MG63 (cell line): ENCODE measurements around the gene CBX8. TPM values are rescaled to one million over a fixed set of nuclear protein-coding genes. Genes with fewer than 3 reads are reported as not detected.
"Not testable (repeated sequence)": the region's sequence is repeated elsewhere in the genome, so short reads cannot be mapped to it uniquely, and the experiment has no call there.

Experiments used
- DNase-seq: peaks from one replicate; pipeline ENCODE4 v3.0.0-alpha.2; 2020
- H3K27me3 ChIP-seq: fragments of 250-450 bp; sonication (Bioruptor Pico); 2 replicates; pipeline ENCODE4 v1.5.1; 2020; ENCODE audit warnings: mild to moderate bottlenecking, moderate library complexity
- H3K36me3 ChIP-seq: fragments of 250-450 bp; sonication (Bioruptor Pico); 2 replicates; pipeline ENCODE4 v1.5.1; 2020; ENCODE audit warnings: mild to moderate bottlenecking, moderate library complexity
- H3K4me3 ChIP-seq: fragments of 250-450 bp; sonication (Bioruptor Pico); 2 replicates; pipeline ENCODE4 v1.5.1; 2020; ENCODE audit warnings: mild to moderate bottlenecking, moderate library complexity
- H3K9me3 ChIP-seq: fragments of 250-450 bp; sonication (Bioruptor Pico); 2 replicates; pipeline ENCODE4 v1.5.1; 2020; ENCODE audit warnings: mild to moderate bottlenecking, moderate library complexity
- total RNA-seq: library from RNA; depleted of rRNA; stranded (reverse); fragments of >200 nt; shearing (Covaris generic); gene quantifications from 2 replicates; pipeline ENCODE4 v1.2.3, GENCODE V29; 2014; ENCODE audit warnings: low replicate concordance

CBX8 gene
- total RNA-seq, 1 experiment from 2014 or later: 15.7 TPM

- H3K36me3 ChIP-seq: peaks cover 18% of the 10 kb centered on the region
- H3K27me3 ChIP-seq: no peaks in the 10 kb centered on the region
- H3K4me3 ChIP-seq: no peak overlapping the region
- DNase-seq: no peak
- no peaks in the 10 kb centered on the region for H3K9me3 ChIP-seq
Observed at GRCh38 chr17:79781012-79781650, 15.7 kb downstream of the CBX8 start.

GRCh38 chr17:79779661-79780365 is 17.1 kb downstream of the CBX8 start:
- H3K36me3 ChIP-seq: peaks cover 16% of the 10 kb centered on the region

GRCh38 chr17:79779084-79779529 is 17.8 kb downstream of the CBX8 start:
- no peaks in the 10 kb centered on the region for H3K9me3 ChIP-seq
- DNase-seq: no peak
- H3K36me3 ChIP-seq: peaks cover 13% of the 10 kb centered on the region
- H3K27me3 ChIP-seq: no peaks in the 10 kb centered on the region
- H3K4me3 ChIP-seq: peak overlapping the region; percentile 62

More at GRCh38 chr17:79779661-79780365, 17.1 kb downstream of the CBX8 start:
- no peak for DNase-seq
- H3K4me3 ChIP-seq: no peak overlapping the region
- no peaks in the 10 kb centered on the region for H3K9me3 ChIP-seq
- no peaks in the 10 kb centered on the region for H3K27me3 ChIP-seq

- no peaks in the 10 kb centered on the region for H3K9me3 ChIP-seq
- DNase-seq: no peak
- no peaks in the 10 kb centered on the region; the same call in 1 of the 2 replicates for H3K27me3 ChIP-seq
- peak overlapping the region; percentile 62 for H3K4me3 ChIP-seq
- H3K36me3 ChIP-seq: peaks cover 13% of the 10 kb centered on the region
Observed at GRCh38 chr17:79778504-79779083, 18.3 kb downstream of the CBX8 start.

- peak; percentile 83 for DNase-seq
- Histone ChIP-seq H3K9me3 (no peaks in the 10 kb centered on the region), H3K4me3 (peak within 1 kb of the TSS; percentile 62), H3K27me3 (no peaks in the 10 kb centered on the region; the same call in 1 of the 2 replicates), H3K36me3 (peaks cover 13% of the 10 kb centered on the region)
Observed at GRCh38 chr17:79777894-79778503, 18.9 kb downstream of the CBX8 start, which contains the start of gene CBX2. TSS of gene CBX2 (plus strand) at chr17:79778148. CDS start at chr17:79778236, 88 bp downstream.

- no peaks in the 10 kb centered on the region for H3K9me3 ChIP-seq
- peak; percentile 86 for DNase-seq
- H3K4me3 ChIP-seq: peak overlapping the region; percentile 62
- H3K27me3 ChIP-seq: no peaks in the 10 kb centered on the region; the same call in 1 of the 2 replicates
- H3K36me3 ChIP-seq: peaks cover 10% of the 10 kb centered on the region
Observed at GRCh38 chr17:79777120-79777893, 19.6 kb downstream of the CBX8 start.

- Histone ChIP-seq H3K9me3 (no peaks in the 10 kb centered on the region), H3K36me3 (peaks cover 8% of the 10 kb centered on the region), H3K27me3 (no peaks in the 10 kb centered on the region; the same call in 1 of the 2 replicates), H3K4me3 (no peak overlapping the region)
- DNase-seq: no peak
Observed at GRCh38 chr17:79776376-79777119, 20.3 kb downstream of the CBX8 start.

GRCh38 chr17:79775632-79776031 is 21.2 kb downstream of the CBX8 start:
- Histone ChIP-seq H3K4me3 (no peak overlapping the region), H3K27me3 (no peaks in the 10 kb centered on the region; the same call in 1 of the 2 replicates), H3K9me3 (no peaks in the 10 kb centered on the region), H3K36me3 (peaks cover 6% of the 10 kb centered on the region; the same call in 1 of the 2 replicates)
- DNase-seq: no peak

GRCh38 chr17:79774561-79774975 is 22.3 kb downstream of the CBX8 start:
- Histone ChIP-seq H3K9me3 (no peaks in the 10 kb centered on the region), H3K4me3 (no peak overlapping the region), H3K27me3 (no peaks in the 10 kb centered on the region; the same call in 1 of the 2 replicates), H3K36me3 (no peaks in the 10 kb centered on the region)
- DNase-seq: no peak

- H3K36me3 ChIP-seq, H3K27me3 ChIP-seq, H3K4me3 ChIP-seq: not testable (repeated sequence)
Observed at GRCh38 chr17:79772726-79773125, 24.2 kb downstream of the CBX8 start.

GRCh38 chr17:79771276-79771675 is 25.6 kb downstream of the CBX8 start:
- H3K27me3 ChIP-seq: no peaks in the 10 kb centered on the region; the same call in 1 of the 2 replicates
- no peaks in the 10 kb centered on the region for H3K9me3 ChIP-seq
- no peaks in the 10 kb centered on the region for H3K36me3 ChIP-seq
- no peak overlapping the region for H3K4me3 ChIP-seq
- no peak for DNase-seq

More at GRCh38 chr17:79772726-79773125, 24.2 kb downstream of the CBX8 start:
- not testable (repeated sequence) for DNase-seq, H3K9me3 ChIP-seq

- Histone ChIP-seq H3K27me3 (no peaks in the 10 kb centered on the region; the same call in 1 of the 2 replicates), H3K36me3 (no peaks in the 10 kb centered on the region), H3K9me3 (no peaks in the 10 kb centered on the region), H3K4me3 (no peak overlapping the region)
- DNase-seq: no peak
Observed at GRCh38 chr17:79769570-79770506, 27.0 kb downstream of the CBX8 start.

- no peak for DNase-seq
- no peaks in the 10 kb centered on the region for H3K9me3 ChIP-seq
- H3K36me3 ChIP-seq: no peaks in the 10 kb centered on the region
- H3K4me3 ChIP-seq: no peak overlapping the region
- no peaks in the 10 kb centered on the region for H3K27me3 ChIP-seq
Observed at GRCh38 chr17:79765708-79766107, 31.2 kb downstream of the CBX8 start.

GRCh38 chr17:79761894-79762589 is 34.8 kb downstream of the CBX8 start:
- H3K9me3 ChIP-seq: no peaks in the 10 kb centered on the region
- H3K4me3 ChIP-seq: no peak overlapping the region
- DNase-seq: no peak
- H3K36me3 ChIP-seq: no peaks in the 10 kb centered on the region
- H3K27me3 ChIP-seq: no peaks in the 10 kb centered on the region
